Measurements from ENCODE around the gene BATF.

BATF gene

GRCh38 chr14:75501080-75501479 lies 21.2 kb upstream of the BATF start:
- DNase-seq, result no peak

DNA sequence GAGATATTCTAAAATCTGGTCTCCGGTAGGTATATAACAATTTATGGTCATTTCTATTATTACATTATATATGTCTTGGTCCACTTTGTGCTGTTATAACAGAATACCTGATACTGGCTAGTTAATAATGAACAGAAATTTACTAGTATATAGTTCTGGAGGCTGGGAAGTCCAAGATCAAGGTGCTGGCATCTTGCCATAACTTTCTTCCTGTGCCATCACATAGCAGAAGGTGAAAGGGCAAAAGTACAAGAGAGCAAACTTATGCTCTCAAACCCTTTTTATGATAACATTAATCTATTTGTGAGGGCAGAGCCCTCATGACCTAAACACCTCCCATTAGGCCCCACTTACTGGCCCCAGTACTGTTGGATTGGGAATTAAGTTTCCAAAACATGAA lies 17.9 kb upstream of the BATF start:
- no peak for DNase-seq

GRCh38 chr14:75506930-75507329 lies 15.3 kb upstream of the BATF start:
- DNase-seq, result no peak

DNA sequence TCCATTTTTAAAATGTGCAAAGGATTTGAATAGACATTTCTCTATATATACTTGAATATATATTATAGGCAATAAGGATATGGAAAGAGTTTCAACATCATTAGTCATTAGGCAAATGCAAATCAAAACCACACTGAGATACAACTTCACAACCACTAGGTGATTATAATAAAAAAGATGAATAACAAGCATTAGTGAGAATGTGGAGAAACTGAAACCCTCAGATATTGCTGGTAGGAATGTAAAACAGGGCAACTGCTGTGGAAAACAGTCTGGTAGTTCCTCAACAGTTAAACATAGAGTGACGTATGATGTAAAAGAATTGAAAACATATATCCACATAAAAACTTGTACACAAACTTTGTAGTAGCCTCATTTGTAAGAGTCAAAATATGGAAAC lies 11.7 kb upstream of the BATF start:
- DNase-seq, result no peak

DNA sequence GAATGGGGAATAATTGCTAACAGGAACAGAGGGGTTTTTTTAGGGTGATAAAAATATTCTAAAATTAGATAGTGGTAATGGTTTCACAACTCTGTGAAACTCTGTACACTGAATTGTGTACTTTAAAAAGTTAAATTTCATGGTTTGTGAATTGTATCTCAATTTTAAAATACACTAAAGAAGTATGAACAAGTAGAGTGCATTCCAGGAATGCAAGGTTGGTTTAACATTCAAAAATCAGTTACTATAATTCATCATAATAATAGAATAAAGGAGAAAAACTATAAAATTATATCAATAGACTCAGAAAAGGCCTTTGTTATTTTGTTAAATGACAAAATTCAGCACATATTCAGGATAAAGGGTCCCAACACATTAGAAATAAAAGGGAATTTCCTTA lies 11.1 kb upstream of the BATF start:
- DNase-seq, result no peak

- no peak for DNase-seq
Observed at GRCh38 chr14:75513911-75514672, 8.2 kb upstream of the BATF start.

- DNase-seq, result no peak
Observed at GRCh38 chr14:75514673-75515628, 7.3 kb upstream of the BATF start.

DNA sequence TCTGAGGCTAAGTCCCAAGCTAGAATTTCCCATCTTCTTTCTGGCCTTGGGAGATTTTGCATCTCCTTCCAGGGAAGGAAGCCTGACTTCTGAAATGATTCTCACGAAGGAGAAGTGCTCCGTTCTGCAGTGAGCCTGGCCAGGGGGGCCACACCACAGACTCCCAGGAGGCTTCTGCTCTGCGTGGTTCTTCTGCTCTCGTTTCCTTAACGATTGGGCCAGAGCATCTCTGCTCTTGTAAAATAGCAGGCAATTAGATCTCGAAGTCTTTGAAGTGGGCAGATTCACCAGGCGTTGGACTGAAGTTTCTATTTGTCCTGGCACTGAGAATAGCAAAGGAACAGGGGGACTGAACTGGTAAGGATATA lies 6.7 kb upstream of the BATF start:
- no peak for DNase-seq

DNA sequence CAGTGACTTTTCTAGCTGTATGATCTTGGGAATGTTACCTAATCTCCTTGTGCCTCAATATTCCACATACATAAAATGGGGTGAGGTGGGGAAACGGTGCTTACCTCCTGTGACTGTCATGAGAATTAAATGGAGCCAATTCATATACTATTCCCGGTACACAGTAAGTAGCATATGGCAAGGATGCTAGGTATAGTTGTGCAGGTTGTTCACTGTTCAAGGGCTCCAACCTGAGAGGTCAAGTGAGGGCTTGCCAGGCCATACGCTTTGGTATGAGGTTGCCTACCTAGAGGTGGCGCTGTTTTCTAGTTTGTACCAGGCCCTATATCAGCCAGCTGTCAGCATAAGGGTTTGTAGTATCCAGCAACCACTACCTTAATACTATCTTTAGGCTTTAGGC lies 3.6 kb upstream of the BATF start:
- DNase-seq, result no peak

DNA sequence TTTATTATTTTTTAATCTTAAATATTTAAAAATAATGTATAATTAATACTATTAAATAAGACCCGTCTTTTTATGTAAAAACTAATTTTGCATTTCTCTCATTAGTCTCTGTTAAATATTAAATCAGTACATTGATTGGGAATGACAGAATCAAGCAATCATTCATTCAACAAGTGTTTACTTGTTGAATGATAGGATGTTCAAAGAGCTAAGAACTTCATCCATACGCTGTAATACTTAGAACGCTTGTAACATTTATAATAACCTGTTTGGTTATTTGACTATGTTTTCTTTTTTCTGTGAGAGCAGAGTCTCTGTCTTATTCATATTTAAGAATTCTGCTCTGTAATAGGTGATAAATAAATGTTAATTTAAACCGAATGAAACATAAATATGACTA lies 2.9 kb upstream of the BATF start:
- no peak for DNase-seq

- DNase-seq, result no peak
Observed at GRCh38 chr14:75519826-75520728, 2.2 kb upstream of the BATF start.

- DNase-seq, result no peak
Observed at GRCh38 chr14:75520852-75521251, 1.4 kb upstream of the BATF start.

DNA sequence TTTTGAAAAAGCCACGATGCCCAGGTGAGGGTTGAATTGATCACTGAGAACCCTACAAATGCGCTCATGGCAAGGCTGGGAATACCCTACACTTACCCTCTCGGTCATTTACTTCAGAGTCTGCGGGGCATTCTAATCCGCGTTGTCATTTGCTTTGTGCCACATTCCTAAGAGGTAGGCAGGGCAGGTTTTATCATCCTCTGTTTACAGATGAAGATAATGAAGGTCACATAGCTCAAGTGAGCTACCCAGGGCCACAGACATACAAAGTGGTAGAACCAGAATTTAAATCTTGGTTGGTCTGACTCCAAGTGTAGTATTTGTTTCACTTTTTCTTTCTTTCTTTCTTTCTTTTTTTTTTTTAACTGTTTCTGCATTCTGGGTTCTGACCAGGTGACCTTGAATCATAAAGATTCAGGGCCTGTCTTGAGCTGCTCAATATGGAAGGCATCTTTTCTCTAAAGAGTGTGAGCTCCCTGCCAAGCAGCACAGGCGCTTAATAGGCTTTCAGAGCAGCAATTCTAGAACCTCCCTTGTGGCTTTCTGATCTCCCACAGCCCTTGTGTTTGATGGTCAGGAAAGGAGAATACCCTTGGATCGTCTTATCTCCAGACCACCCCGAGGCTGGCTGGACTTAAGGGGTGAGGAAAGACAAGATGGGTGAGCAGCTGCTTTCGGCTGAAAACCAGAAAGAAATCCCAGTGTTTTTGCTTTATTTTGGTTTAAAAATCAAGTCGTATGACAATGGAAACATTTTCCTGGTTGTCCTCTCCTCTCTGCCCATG lies 662 bp upstream of the BATF start:
- DNase-seq, result no peak

DNA sequence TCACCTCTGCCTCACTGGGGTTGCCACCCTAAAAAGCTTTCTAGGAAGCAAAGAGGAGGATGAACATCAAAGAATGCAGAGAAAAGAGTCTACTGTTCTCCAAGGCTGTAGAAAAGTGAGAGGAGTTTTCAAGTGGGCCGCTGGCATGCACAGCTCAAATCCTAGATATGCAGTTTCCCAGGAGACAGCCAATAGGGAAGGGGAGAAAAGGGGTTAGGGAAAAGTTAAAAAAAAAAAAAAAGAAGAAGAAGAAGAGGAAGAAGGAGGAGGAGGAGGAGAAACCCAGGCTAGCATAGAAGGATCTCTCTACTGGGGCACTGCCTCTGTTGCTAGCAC lies 682 bp downstream of the BATF start:
- no peak for DNase-seq

DNA sequence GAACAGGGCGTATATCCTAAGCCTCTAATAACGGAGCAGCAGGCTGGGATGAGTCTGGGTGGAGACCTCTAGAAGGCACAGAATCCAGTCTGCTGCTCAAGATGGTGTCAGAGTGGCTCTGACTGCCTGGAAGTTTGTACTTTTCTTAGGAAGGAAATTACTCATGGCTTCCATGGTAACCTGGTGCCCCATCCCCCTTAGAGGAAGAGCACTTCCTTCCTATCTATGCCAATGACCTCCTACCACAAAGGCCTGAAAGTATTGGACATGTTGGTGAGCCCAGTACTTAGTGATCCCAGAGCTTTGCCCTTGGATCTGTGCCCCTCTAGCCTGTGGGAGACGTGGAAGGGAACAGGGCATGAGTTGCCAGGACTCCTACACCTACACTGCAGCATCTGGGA lies 1.5 kb downstream of the BATF start:
- no peak for DNase-seq

DNA sequence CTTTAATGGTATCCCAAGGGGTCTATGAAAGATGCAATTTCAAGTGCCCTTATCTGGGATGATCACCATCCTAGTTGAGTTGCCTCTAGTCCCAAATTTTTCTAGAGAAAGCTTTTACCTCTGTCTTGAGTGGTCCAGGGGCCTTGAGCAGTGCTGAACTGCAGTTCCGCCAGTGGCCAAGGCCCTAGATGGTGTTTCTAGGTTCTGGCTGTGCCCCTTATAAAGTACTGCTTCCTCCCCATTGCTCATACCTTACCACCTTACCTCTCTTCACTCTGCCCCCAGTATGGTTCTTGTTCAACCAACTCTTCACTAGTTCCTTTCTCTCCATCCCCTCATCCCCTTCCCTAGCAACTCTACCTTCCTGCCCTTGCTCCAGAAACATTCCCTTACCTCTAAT lies 3.7 kb downstream of the BATF start:
- DNase-seq, result no peak

- DNase-seq, result no peak
Observed at GRCh38 chr14:75527449-75528163, 5.3 kb downstream of the BATF start.

DNA sequence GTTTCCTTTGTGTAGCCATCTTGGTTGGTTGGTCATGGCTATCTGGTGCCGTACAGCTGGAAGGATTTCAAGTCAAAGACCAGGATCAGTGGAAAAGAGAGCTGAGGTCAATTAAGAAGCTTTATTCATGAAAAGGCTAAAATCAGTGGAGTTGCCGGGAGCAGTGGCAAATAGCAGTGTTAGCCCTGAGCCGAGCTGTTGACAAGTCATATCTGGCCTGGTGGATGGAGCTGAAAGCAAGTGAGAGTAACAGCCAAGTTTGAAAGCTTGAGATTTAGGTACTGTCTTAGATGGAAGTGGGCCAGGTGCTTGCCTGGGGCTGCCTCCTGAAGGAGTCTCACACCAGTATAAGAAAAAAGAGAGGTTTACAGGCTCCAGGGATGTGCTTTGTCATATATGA lies 9.0 kb downstream of the BATF start:
- DNase-seq, result no peak

- no peak for DNase-seq
Observed at GRCh38 chr14:75531660-75532317, 9.5 kb downstream of the BATF start.

- DNase-seq, result no peak
Observed at GRCh38 chr14:75533791-75534555, 11.7 kb downstream of the BATF start.
